ENCODE data around the gene PYCARD.

Gene PYCARD

DNA sequence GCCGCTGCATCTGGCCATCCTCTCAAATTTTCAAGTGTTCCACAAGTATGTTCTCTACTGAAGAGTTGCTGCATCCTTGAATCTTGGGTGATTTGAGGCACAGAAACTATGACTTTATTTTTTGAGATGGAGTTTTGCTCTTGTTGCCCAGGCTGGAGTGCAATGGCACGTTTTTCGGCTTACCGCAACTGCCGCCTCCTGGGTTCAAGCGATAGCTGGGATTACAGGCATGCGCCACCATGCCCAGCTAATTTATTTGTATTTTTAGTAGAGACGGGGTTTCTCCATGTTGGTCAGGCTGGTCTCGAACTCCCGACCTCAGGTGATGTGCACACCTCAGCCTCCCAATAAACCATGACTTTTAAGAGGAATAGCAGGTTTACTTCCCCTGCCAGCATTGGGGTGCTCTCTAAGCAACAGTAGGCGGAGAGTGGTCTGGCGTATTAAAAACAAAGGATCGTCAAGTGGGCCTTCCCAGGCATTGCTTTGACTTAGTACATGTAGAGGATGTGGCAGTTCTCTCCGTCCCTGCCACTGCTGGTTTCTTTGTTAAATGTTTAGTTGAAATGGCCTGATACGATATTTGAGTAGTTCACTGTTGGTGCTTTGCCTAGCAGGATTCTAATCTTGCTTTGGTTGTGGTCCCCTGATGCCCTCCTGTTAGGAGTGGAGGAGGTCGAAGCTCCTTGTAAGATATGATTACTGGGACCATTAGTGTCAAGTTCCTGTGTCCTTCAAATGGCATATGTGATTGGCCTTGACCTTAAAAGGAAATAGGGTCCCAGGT, 9.5 kb downstream of the PYCARD start:
- TF ChIP-seq, protein P1, sequence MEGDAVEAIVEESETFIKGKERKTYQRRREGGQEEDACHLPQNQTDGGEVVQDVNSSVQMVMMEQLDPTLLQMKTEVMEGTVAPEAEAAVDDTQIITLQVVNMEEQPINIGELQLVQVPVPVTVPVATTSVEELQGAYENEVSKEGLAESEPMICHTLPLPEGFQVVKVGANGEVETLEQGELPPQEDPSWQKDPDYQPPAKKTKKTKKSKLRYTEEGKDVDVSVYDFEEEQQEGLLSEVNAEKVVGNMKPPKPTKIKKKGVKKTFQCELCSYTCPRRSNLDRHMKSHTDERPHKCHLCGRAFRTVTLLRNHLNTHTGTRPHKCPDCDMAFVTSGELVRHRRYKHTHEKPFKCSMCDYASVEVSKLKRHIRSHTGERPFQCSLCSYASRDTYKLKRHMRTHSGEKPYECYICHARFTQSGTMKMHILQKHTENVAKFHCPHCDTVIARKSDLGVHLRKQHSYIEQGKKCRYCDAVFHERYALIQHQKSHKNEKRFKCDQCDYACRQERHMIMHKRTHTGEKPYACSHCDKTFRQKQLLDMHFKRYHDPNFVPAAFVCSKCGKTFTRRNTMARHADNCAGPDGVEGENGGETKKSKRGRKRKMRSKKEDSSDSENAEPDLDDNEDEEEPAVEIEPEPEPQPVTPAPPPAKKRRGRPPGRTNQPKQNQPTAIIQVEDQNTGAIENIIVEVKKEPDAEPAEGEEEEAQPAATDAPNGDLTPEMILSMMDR (IDR thresholded peaks at IDR 0.05) = no peak
- Mint-ChIP-seq H3K36me3 (ENCODE audit: low read depth) (peaks cover 86% of the 10 kb centered on the region), H3K4me3 (no peak overlapping the region), H3K4me1 (no peaks in the 10 kb centered on the region), H3K9me3 (no peaks in the 10 kb centered on the region), H3K27ac (no peak overlapping the region), H3K27me3 (ENCODE audit: low read depth, poor library complexity) (no peaks in the 10 kb centered on the region)
- DNase-seq = no peak

GRCh38 chr16:31191697-31192428, 10.7 kb downstream of the PYCARD start:
- Mint-ChIP-seq H3K4me3 (no peak overlapping the region), H3K27ac (no peak overlapping the region), H3K36me3 (ENCODE audit: low read depth) (peaks cover 92% of the 10 kb centered on the region), H3K9me3 (no peaks in the 10 kb centered on the region), H3K4me1 (peaks cover 11% of the 10 kb centered on the region), H3K27me3 (ENCODE audit: low read depth, poor library complexity) (no peaks in the 10 kb centered on the region)
- TF ChIP-seq, protein P1 (IDR thresholded peaks at IDR 0.05) = no peak
- no peak for DNase-seq

- no peak for DNase-seq
- TF ChIP-seq, protein P1 (IDR thresholded peaks at IDR 0.05) = no peak
- Mint-ChIP-seq H3K9me3 (no peaks in the 10 kb centered on the region), H3K4me1 (peaks cover 21% of the 10 kb centered on the region), H3K27ac (peak overlapping the region; percentile 78), H3K36me3 (ENCODE audit: low read depth) (peaks cover 95% of the 10 kb centered on the region), H3K4me3 (no peak overlapping the region), H3K27me3 (ENCODE audit: low read depth, poor library complexity) (no peaks in the 10 kb centered on the region)
Measured at GRCh38 chr16:31190818-31191444, 11.6 kb downstream of the PYCARD start.

DNA sequence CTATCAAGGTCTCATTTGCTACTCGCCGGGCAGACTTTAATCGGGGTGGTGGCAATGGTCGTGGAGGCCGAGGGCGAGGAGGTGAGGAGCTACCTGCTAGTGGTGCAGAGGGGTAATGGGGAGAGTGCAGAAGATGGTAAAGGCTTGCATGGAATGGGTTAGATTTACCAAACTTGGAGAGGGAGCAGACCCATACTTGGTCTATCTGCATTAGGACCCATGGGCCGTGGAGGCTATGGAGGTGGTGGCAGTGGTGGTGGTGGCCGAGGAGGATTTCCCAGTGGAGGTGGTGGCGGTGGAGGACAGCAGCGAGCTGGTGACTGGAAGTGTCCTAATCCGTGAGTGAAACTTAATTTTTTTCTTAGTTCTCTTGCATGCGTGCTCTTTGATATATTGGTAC, 12.5 kb downstream of the PYCARD start:
- peak overlapping the region; percentile 7 for H3K27ac Mint-ChIP-seq
- no peak overlapping the region for H3K4me3 Mint-ChIP-seq
- no peaks in the 10 kb centered on the region for H3K27me3 Mint-ChIP-seq (ENCODE audit: low read depth, poor library complexity)
- H3K36me3 Mint-ChIP-seq (ENCODE audit: low read depth) = peaks cover 97% of the 10 kb centered on the region
- TF ChIP-seq, protein P1 (IDR thresholded peaks at IDR 0.05) = no peak
- DNase-seq = no peak
- H3K4me1 Mint-ChIP-seq = peaks cover 26% of the 10 kb centered on the region
- no peaks in the 10 kb centered on the region for H3K9me3 Mint-ChIP-seq

DNA sequence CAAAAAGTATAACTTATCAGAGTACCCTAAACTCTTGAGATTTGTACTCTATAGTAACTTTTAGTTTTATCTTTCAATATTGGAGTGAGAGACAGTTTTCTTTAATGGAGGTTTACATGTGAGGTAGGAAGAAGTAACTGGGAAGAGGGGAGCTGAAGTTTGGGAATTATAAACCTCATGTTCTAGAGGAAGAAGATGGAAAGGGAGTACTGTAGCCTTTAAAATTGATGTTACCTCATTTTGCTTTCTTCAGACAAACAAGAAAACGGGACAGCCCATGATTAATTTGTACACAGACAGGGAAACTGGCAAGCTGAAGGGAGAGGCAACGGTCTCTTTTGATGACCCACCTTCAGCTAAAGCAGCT, 13.2 kb downstream of the PYCARD start:
- Mint-ChIP-seq H3K4me3 (no peak overlapping the region), H3K4me1 (peaks cover 32% of the 10 kb centered on the region), H3K36me3 (ENCODE audit: low read depth) (peaks cover 96% of the 10 kb centered on the region), H3K27ac (peak overlapping the region; percentile 4), H3K27me3 (ENCODE audit: low read depth, poor library complexity) (no peaks in the 10 kb centered on the region), H3K9me3 (no peaks in the 10 kb centered on the region)
- DNase-seq = no peak
- TF ChIP-seq, protein P1 (IDR thresholded peaks at IDR 0.05) = no peak

Data from nephron progenitor cell (in vitro differentiated cells).